Mesenchymal stem cell (in vitro differentiated cells and primary cell): ENCODE results near the gene RAX.

Experiments
- DNase-seq: peaks from one replicate; pipeline ENCODE4 v3.0.0-alpha.2; 2013
- H2AFZ ChIP-seq: one replicate; pipeline ENCODE4 v1.6.1; 2013; ENCODE audit warnings: low read depth, mild to moderate bottlenecking, control low read depth, inconsistent platforms, low read length, moderate library complexity
- H2AK5ac ChIP-seq: 2 replicates; pipeline ENCODE4 v1.6.1; 2013; ENCODE audit warnings: low read length, moderate library complexity, mild to moderate bottlenecking, inconsistent platforms; ENCODE audit not compliant: severe bottlenecking
- H2BK120ac ChIP-seq: one replicate; pipeline ENCODE4 v1.6.1; 2013; ENCODE audit warnings: low read depth, mild to moderate bottlenecking, inconsistent platforms, low read length, moderate library complexity
- H2BK12ac ChIP-seq, 2 experiments: one replicate each; pipeline ENCODE4 v1.6.1; 2013; ENCODE audit warnings: inconsistent platforms in 2 of 2, low read length in 2 of 2, mild to moderate bottlenecking in 2 of 2, moderate library complexity in 2 of 2, control low read depth in 1 of 2
- H2BK15ac ChIP-seq: one replicate; pipeline ENCODE4 v1.6.1; 2013; ENCODE audit warnings: mild to moderate bottlenecking, low read depth, inconsistent platforms; ENCODE audit not compliant: poor library complexity, severe bottlenecking
- H2BK5ac ChIP-seq: 2 replicates; pipeline ENCODE4 v1.6.1; 2013; ENCODE audit warnings: low read depth, mild to moderate bottlenecking, low read length, control low read depth, inconsistent platforms; ENCODE audit not compliant: poor library complexity, severe bottlenecking
- H3K14ac ChIP-seq, 2 experiments: one replicate each; pipeline ENCODE4 v1.6.1; 2013; ENCODE audit warnings: inconsistent platforms in 2 of 2, low read length in 2 of 2, control low read depth in 1 of 2, mild to moderate bottlenecking in 1 of 2, moderate library complexity in 1 of 2
- H3K18ac ChIP-seq, 2 experiments: one replicate each; pipeline ENCODE4 v1.6.1; 2013; ENCODE audit warnings: inconsistent platforms in 2 of 2, low read length in 2 of 2, control low read depth in 1 of 2, low read depth in 1 of 2, mild to moderate bottlenecking in 1 of 2
- H3K23ac ChIP-seq, 2 experiments: one replicate each; pipeline ENCODE4 v1.6.1; 2013; ENCODE audit warnings: inconsistent platforms in 2 of 2, low read length in 2 of 2, mild to moderate bottlenecking in 2 of 2, moderate library complexity in 2 of 2, control low read depth in 1 of 2
- H3K27ac ChIP-seq: 2 replicates; pipeline ENCODE4 v1.5.1; 2013; ENCODE audit warnings: mild to moderate bottlenecking, moderate library complexity, low read length, control low read depth, inconsistent platforms; ENCODE audit not compliant: poor library complexity, severe bottlenecking
- H3K27me3 ChIP-seq, 2 experiments: 2 replicates each; pipeline versions ENCODE4 v1.6.1 to v1.7.0; 2013; ENCODE audit warnings: low read length in 2 of 2, mild to moderate bottlenecking in 2 of 2, moderate library complexity in 2 of 2, control low read depth in 1 of 2, inconsistent platforms in 1 of 2; ENCODE audit not compliant: control insufficient read depth in 1 of 2, insufficient read depth in 1 of 2
- H3K36me3 ChIP-seq, 2 experiments: 2 replicates each; pipeline versions ENCODE4 v1.6.1 to v1.7.0; 2013; ENCODE audit warnings: low read length in 2 of 2, control low read depth in 1 of 2, inconsistent platforms in 1 of 2, low read depth in 1 of 2, mild to moderate bottlenecking in 1 of 2; ENCODE audit not compliant: insufficient read depth in 2 of 2, control insufficient read depth in 1 of 2
- H3K4ac ChIP-seq, 2 experiments: one replicate each; pipeline ENCODE4 v1.6.1; 2013; ENCODE audit warnings: inconsistent platforms in 2 of 2, low read length in 2 of 2, mild to moderate bottlenecking in 2 of 2, moderate library complexity in 2 of 2, control low read depth in 1 of 2, low read depth in 1 of 2
- H3K4me1 ChIP-seq: 2 replicates; pipeline ENCODE4 v1.6.1; 2013; ENCODE audit warnings: low read depth, low read length, control low read depth; ENCODE audit not compliant: control insufficient read depth, insufficient read depth
- H3K4me2 ChIP-seq: 2 replicates; pipeline ENCODE4 v1.6.1; 2013; ENCODE audit warnings: low read length, mild to moderate bottlenecking, inconsistent platforms; ENCODE audit not compliant: poor library complexity, severe bottlenecking
- H3K4me3 ChIP-seq, 2 experiments: 2 replicates each; pipeline versions ENCODE4 v1.5.1 to v1.7.0; 2013; ENCODE audit warnings: low read length in 2 of 2, mild to moderate bottlenecking in 2 of 2, control low read depth in 1 of 2, low read depth in 1 of 2; ENCODE audit not compliant: insufficient read depth in 1 of 2
- H3K79me1 ChIP-seq: replicated peaks from 2 replicates; pipeline ENCODE4 v1.6.1; 2013; ENCODE audit warnings: mild to moderate bottlenecking, control low read depth, low read length, inconsistent platforms; ENCODE audit not compliant: poor library complexity, severe bottlenecking
- H3K9ac ChIP-seq: 2 replicates; pipeline ENCODE4 v1.7.0; 2013; ENCODE audit warnings: mild to moderate bottlenecking, low read length, moderate library complexity
- H3K9me3 ChIP-seq: 2 replicates; pipeline ENCODE4 v1.7.0; 2013; ENCODE audit warnings: mild to moderate bottlenecking, low read length; ENCODE audit not compliant: control insufficient read depth
- H4K8ac ChIP-seq: one replicate; pipeline ENCODE4 v1.6.1; 2013; ENCODE audit warnings: inconsistent platforms, mild to moderate bottlenecking, low read length, moderate library complexity
- H4K91ac ChIP-seq: one replicate; pipeline ENCODE4 v1.6.1; 2013; ENCODE audit warnings: mild to moderate bottlenecking, low read length, inconsistent platforms
- WGBS: methylation state at CpG from one replicate; pipeline ENCODE4 v1.1.7; 2013; ENCODE audit warnings: mixed read lengths; 5-methylcytosine and 5-hydroxymethylcytosine counted together

Gene RAX

DNA sequence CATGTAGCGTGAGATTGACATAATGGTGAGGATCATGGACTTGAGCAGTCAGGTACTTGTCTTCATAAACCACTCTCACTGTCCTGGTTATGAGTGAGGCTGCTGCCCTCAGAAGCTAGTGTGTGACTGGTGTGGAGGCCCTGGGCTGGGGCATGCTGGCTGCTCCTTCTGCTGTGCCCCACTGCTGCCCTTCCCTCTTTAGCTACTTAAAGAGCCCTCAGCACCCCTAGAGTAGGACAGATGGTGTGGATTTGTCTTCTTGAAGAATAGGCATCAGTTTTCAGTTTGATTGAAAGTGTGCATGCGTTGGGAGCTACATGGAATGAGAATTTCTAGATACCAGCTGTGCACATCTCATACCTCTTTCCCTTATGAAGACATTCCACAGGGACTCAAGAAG is 29.8 kb upstream of the RAX start:
- peaks cover 3% of the 10 kb centered on the region for H3K4me1 ChIP-seq
- no peak overlapping the region for H3K9ac ChIP-seq
- no peak overlapping the region for H3K14ac ChIP-seq
- no peaks in the 10 kb centered on the region for H3K9me3 ChIP-seq
- peaks cover 46 to 75% of the 10 kb centered on the region in 2 experiments for H3K27me3 ChIP-seq
- H2AFZ ChIP-seq = no peak overlapping the region
- no peak overlapping the region for H3K4me2 ChIP-seq
- 81% methylated on average over 2 of the region's 2 CpGs for WGBS
- no peak overlapping the region for H3K18ac ChIP-seq
- H3K36me3 ChIP-seq = no peaks in the 10 kb centered on the region
- H3K4me3 ChIP-seq = no peak overlapping the region
- no peak overlapping the region for H2BK12ac ChIP-seq
- H4K8ac ChIP-seq = no peak overlapping the region
- no peak overlapping the region for H3K27ac ChIP-seq
- no peak for DNase-seq
- no peak overlapping the region for H3K4ac ChIP-seq
- no peak overlapping the region for H2BK15ac ChIP-seq
- no peak overlapping the region for H3K23ac ChIP-seq
- no peak overlapping the region for H2BK5ac ChIP-seq
- H2AK5ac ChIP-seq = no peak overlapping the region
- no peak overlapping the region for H4K91ac ChIP-seq
- no peak overlapping the region for H2BK120ac ChIP-seq
- no peaks in the 10 kb centered on the region for H3K79me1 ChIP-seq

DNA sequence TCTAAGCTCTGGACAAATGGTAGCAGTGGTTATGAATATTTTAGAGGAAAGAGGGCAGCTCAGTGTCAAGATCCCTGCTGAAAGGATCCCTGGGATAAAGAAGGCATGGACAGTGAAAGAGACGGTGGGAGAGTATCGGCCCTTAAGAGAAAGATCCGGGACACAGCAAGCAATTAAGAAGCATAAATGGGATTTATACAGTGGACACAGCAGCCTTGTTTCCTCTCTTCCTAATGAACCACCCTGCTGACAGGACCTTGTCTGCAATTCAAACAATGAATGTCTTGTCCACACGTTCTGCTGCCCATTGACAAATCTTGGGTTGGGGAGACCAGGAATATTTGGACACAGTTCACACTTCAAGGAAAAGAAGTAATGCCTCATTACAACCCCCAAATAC is 28.7 kb upstream of the RAX start:
- Histone ChIP-seq H3K27ac (no peak overlapping the region), H2BK120ac (no peak overlapping the region), H3K4me1 (peaks cover 3% of the 10 kb centered on the region), H3K9me3 (no peaks in the 10 kb centered on the region), H3K27me3 (peaks cover 41 to 75% of the 10 kb centered on the region in 2 experiments), H3K9ac (no peak overlapping the region), H3K4ac (no peak overlapping the region), H3K4me3 (no peak overlapping the region), H4K8ac (no peak overlapping the region), H2BK5ac (no peak overlapping the region), H3K23ac (no peak overlapping the region), H4K91ac (no peak overlapping the region), H3K79me1 (no peaks in the 10 kb centered on the region), H3K36me3 (no peaks in the 10 kb centered on the region), H2AK5ac (no peak overlapping the region), H3K4me2 (no peak overlapping the region), H2BK15ac (no peak overlapping the region), H3K18ac (no peak overlapping the region), H3K14ac (no peak overlapping the region), H2BK12ac (no peak overlapping the region), H2AFZ (no peak overlapping the region)
- no peak for DNase-seq
- WGBS = 70% methylated on average over 4 of the region's 4 CpGs

DNA sequence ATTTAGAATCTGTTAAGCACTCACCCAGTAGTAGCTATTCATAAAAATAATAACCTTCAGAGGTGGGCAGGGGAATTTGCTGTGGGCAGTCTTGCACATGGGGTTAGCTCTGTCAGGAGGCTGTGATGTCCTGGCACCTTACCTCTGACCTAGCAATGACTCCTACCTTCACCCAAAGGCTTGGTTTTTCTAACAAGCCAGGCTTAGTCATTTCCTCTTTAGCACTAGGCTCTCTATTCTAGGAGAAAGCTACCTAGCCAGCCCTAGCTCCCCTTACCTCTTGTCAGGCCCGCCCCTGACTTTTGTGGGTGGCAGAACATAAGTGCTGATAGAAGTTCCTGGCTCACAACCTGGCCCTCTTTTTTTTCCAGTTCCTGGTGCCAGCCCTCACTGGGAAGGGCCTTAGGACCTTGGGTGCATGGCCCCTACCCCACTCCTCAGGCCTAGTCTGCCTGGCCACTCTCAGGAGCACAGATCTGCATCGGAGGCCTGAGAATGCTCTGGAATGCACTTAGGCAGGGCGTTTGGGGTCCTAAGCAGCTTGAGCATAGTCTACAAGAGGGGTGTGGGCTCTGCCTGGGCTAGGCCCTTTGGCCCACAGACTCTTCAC is 27.5 kb upstream of the RAX start:
- Histone ChIP-seq H3K79me1 (no peaks in the 10 kb centered on the region), H3K4ac (no peak overlapping the region), H2BK120ac (no peak overlapping the region), H4K8ac (no peak overlapping the region), H3K4me3 (no peak overlapping the region), H2AK5ac (no peak overlapping the region), H2BK15ac (no peak overlapping the region), H3K23ac (no peak overlapping the region), H3K18ac (no peak overlapping the region), H3K4me1 (peaks cover 3% of the 10 kb centered on the region), H4K91ac (no peak overlapping the region), H3K36me3 (no peaks in the 10 kb centered on the region), H2BK12ac (no peak overlapping the region), H2AFZ (no peak overlapping the region), H3K27ac (no peak overlapping the region), H3K9me3 (no peaks in the 10 kb centered on the region), H2BK5ac (no peak overlapping the region), H3K9ac (no peak overlapping the region), H3K27me3 (peaks cover 41 to 73% of the 10 kb centered on the region in 2 experiments), H3K4me2 (no peak overlapping the region), H3K14ac (no peak overlapping the region)
- 77% methylated on average over 3 of the region's 3 CpGs for WGBS
- DNase-seq = no peak

DNA sequence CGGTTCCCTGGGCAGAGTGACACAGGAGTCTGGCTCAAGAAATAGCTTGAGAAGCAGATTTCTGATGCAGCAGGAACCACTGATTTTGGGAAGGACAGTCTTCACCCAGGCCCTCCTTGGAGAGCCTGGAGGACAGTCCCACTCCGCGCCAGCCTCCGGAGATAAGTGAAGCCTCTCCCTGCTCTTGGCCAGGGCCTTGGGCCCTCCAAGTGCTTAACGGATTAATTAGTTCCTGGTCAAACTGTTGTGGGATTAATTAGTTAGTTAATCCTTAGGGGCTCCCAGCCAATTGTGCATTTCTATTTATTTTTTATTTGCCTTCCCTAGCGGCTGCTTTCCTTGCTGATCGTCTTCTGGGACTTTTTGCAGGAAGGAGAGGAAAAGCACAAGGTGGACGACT is 25.6 kb upstream of the RAX start:
- no peak overlapping the region for H3K9ac ChIP-seq
- no peak overlapping the region for H4K8ac ChIP-seq
- H2AFZ ChIP-seq = no peak overlapping the region
- H2BK15ac ChIP-seq = no peak overlapping the region
- no peak overlapping the region for H3K23ac ChIP-seq
- H3K14ac ChIP-seq = no peak overlapping the region
- no peak overlapping the region for H4K91ac ChIP-seq
- H3K9me3 ChIP-seq = no peaks in the 10 kb centered on the region
- H3K27ac ChIP-seq = no peak overlapping the region
- H3K27me3 ChIP-seq = peaks cover 45 to 77% of the 10 kb centered on the region in 2 experiments
- H3K4me3 ChIP-seq = no peak overlapping the region
- H2BK5ac ChIP-seq = no peak overlapping the region
- no peak overlapping the region for H2BK12ac ChIP-seq
- no peak overlapping the region for H2AK5ac ChIP-seq
- H2BK120ac ChIP-seq = no peak overlapping the region
- no peaks in the 10 kb centered on the region for H3K79me1 ChIP-seq
- peaks cover 3% of the 10 kb centered on the region for H3K4me1 ChIP-seq
- DNase-seq = no peak
- no peak overlapping the region for H3K4ac ChIP-seq
- H3K36me3 ChIP-seq = no peaks in the 10 kb centered on the region
- 76% methylated on average over 7 of the region's 8 CpGs for WGBS
- no peak overlapping the region for H3K4me2 ChIP-seq
- no peak overlapping the region for H3K18ac ChIP-seq
